ENCODE results near the gene FAM72B.
"Not testable (repeated sequence)": the region's sequence is repeated elsewhere in the genome, so short reads cannot be mapped to it uniquely, and the experiment has no call there.

The FAM72B gene

GRCh38 chr1:121140393-121140792 lies 43.7 kb downstream of the FAM72B start:
- H3K4me3 ChIP-seq (ENCODE audit: low read length, poor library complexity, severe bottlenecking); H3K9me2 ChIP-seq (replicated peaks; ENCODE audit: low read depth, low read length); H3K9ac ChIP-seq (ENCODE audit: low read depth, low read length, poor library complexity, severe bottlenecking); H3K79me2 ChIP-seq (ENCODE audit: insufficient read depth, low read length); H3F3A ChIP-seq (ENCODE audit: low read depth); H3K9me3 ChIP-seq (ENCODE audit: insufficient read depth, low read depth, low read length); H3K27me3 ChIP-seq (ENCODE audit: insufficient read depth, low read length, poor library complexity, severe bottlenecking); H4K20me1 ChIP-seq (ENCODE audit: insufficient read depth, low read length, poor library complexity, severe bottlenecking); H3K4me2 ChIP-seq (ENCODE audit: low read depth, low read length, poor library complexity, severe bottlenecking); H3K4me1 ChIP-seq (ENCODE audit: insufficient read depth, low read length, poor library complexity, severe bottlenecking); H2AFZ ChIP-seq (ENCODE audit: low read length); H3K36me3 ChIP-seq (ENCODE audit: insufficient read depth, low read length): not testable (repeated sequence)

DNA sequence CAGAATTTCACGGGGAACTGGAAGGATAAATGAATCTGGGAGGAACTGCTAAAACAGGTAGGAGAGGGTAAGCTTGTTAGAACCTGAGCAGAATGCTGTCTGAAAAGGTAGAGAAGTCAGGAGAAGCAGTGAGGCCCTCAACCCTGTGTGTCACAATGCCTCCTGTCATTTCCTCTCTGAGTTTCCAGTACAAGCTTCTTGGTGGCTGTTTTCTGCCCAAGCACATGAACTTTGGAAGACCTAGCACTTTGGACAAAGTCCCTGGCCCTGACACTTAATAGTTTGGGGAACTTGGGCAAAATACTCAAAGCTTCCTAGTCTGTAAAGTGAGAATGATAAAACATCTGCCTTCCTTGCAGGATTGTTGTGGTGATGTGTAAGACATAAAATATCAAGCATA lies 52.6 kb downstream of the FAM72B start:
- not testable (repeated sequence) for H3K4me3 ChIP-seq (ENCODE audit: low read length, poor library complexity, severe bottlenecking); H3K4me1 ChIP-seq (ENCODE audit: insufficient read depth, low read length, poor library complexity, severe bottlenecking); H3K9me3 ChIP-seq (ENCODE audit: insufficient read depth, low read depth, low read length); H3K79me2 ChIP-seq (ENCODE audit: insufficient read depth, low read length); H3F3A ChIP-seq (ENCODE audit: low read depth); H2AFZ ChIP-seq (ENCODE audit: low read length); H3K27me3 ChIP-seq (ENCODE audit: insufficient read depth, low read length, poor library complexity, severe bottlenecking); H4K20me1 ChIP-seq (ENCODE audit: insufficient read depth, low read length, poor library complexity, severe bottlenecking); H3K4me2 ChIP-seq (ENCODE audit: low read depth, low read length, poor library complexity, severe bottlenecking); H3K9me2 ChIP-seq (replicated peaks; ENCODE audit: low read depth, low read length); H3K9ac ChIP-seq (ENCODE audit: low read depth, low read length, poor library complexity, severe bottlenecking); H3K36me3 ChIP-seq (ENCODE audit: insufficient read depth, low read length)

- not testable (repeated sequence) for H3K4me1 ChIP-seq (ENCODE audit: insufficient read depth, low read length, poor library complexity, severe bottlenecking); H3K36me3 ChIP-seq (ENCODE audit: insufficient read depth, low read length); H3K4me3 ChIP-seq (ENCODE audit: low read length, poor library complexity, severe bottlenecking); H3K27me3 ChIP-seq (ENCODE audit: insufficient read depth, low read length, poor library complexity, severe bottlenecking); H3K4me2 ChIP-seq (ENCODE audit: low read depth, low read length, poor library complexity, severe bottlenecking); H3K9me3 ChIP-seq (ENCODE audit: insufficient read depth, low read depth, low read length); H3F3A ChIP-seq (ENCODE audit: low read depth); H3K9me2 ChIP-seq (replicated peaks; ENCODE audit: low read depth, low read length); H3K9ac ChIP-seq (ENCODE audit: low read depth, low read length, poor library complexity, severe bottlenecking); H2AFZ ChIP-seq (ENCODE audit: low read length); H3K79me2 ChIP-seq (ENCODE audit: insufficient read depth, low read length); H4K20me1 ChIP-seq (ENCODE audit: insufficient read depth, low read length, poor library complexity, severe bottlenecking)
Observed at GRCh38 chr1:121118480-121118824, 65.7 kb downstream of the FAM72B start.
